B cell (primary cell): ENCODE measurements around the gene PTPN7.

Experiments
- CTCF ChIP-seq: fragments of 200-600 bp; IDR thresholded peaks from one replicate; pipeline ENCODE4 v1.8.0; 2022; ENCODE audit warnings: antibody characterized with exemption, mild to moderate bottlenecking
- EZH2 ChIP-seq: IDR thresholded peaks from 2 replicates; pipeline ENCODE4 v1.6.1; 2012; ENCODE audit warnings: borderline replicate concordance, low read depth, mild to moderate bottlenecking, moderate library complexity, low read length; ENCODE audit not compliant: insufficient read depth, poor library complexity, severe bottlenecking

- no peak for TF ChIP-seq CTCF
- TF ChIP-seq EZH2: no peak
Observed at GRCh38 chr1:202207292-202207691, 46.9 kb upstream of the PTPN7 start.
